Effector CD8-positive, alpha-beta T cell (primary cell): ENCODE results near the gene GLUL.
"Not testable (repeated sequence)": the region's sequence is repeated elsewhere in the genome, so short reads cannot be mapped to it uniquely, and the experiment has no call there.

Source experiments
- DNase-seq: peaks from one replicate; lab custom pipeline; 2025; lab: John Stamatoyannopoulos, UW

GLUL gene

GRCh38 chr1:182394055-182394775 is 2.6 kb upstream of the GLUL start:
- no peak for DNase-seq

- no peak for DNase-seq
These were observed 749 bp upstream of the GLUL start for GRCh38 chr1:182392050-182393028.

GRCh38 chr1:182391028-182391361 is 595 bp downstream of the GLUL start:
- DNase-seq: no peak

GRCh38 chr1:182389619-182390047 is 2.0 kb downstream of the GLUL start:
- no peak for DNase-seq

- DNase-seq: no peak
These were observed 3.0 kb downstream of the GLUL start for GRCh38 chr1:182388392-182389134.

GRCh38 chr1:182387566-182387965 is 4.0 kb downstream of the GLUL start:
- no peak for DNase-seq

GRCh38 chr1:182386980-182387379 is 4.6 kb downstream of the GLUL start:
- no peak for DNase-seq

GRCh38 chr1:182385885-182386853 is 5.4 kb downstream of the GLUL start:
- no peak for DNase-seq

- DNase-seq: no peak
These were observed 7.1 kb downstream of the GLUL start for GRCh38 chr1:182384387-182384960.

- DNase-seq: no peak
These were observed 7.7 kb downstream of the GLUL start for GRCh38 chr1:182383934-182384333.

GRCh38 chr1:182383037-182383661 is 8.4 kb downstream of the GLUL start:
- no peak for DNase-seq

- no peak for DNase-seq
These were observed 9.4 kb downstream of the GLUL start for GRCh38 chr1:182381962-182382819.

- no peak for DNase-seq
These were observed 11.4 kb downstream of the GLUL start for GRCh38 chr1:182380199-182380598.

- DNase-seq: not testable (repeated sequence)
These were observed 11.8 kb downstream of the GLUL start for GRCh38 chr1:182379781-182380180.

- DNase-seq: no peak
These were observed 14.5 kb downstream of the GLUL start for GRCh38 chr1:182376936-182377574.

GRCh38 chr1:182374101-182374834 is 17.3 kb downstream of the GLUL start:
- no peak for DNase-seq

GRCh38 chr1:182370532-182370931 is 21.1 kb downstream of the GLUL start:
- DNase-seq: no peak

GRCh38 chr1:182368903-182369302 is 22.7 kb downstream of the GLUL start:
- DNase-seq: no peak
